ENCODE measurements around the gene SPRED2. TPM values are rescaled to one million over a fixed set of nuclear protein-coding genes. Genes with fewer than 3 reads are reported as not detected.

SPRED2 gene
- total RNA-seq (2014; rRNA removed; shearing (Covaris generic)): 4.9 and 6.1 TPM in 2 replicates

GRCh38 chr2:65432227-65433190, at the start of gene SPRED2:
Gene SPRED2, minus strand, starts transcription at chr2:65432599. Its CDS starts 612 bp downstream, at chr2:65431987.
- no peaks in the 10 kb centered on the region for H3K9me3 ChIP-seq (replicated peaks)
- peak within 1 kb of the TSS; percentile 76 for H3K27ac ChIP-seq
- peaks cover 11% of the 10 kb centered on the region for H3K36me3 ChIP-seq
- H3K4me3 ChIP-seq: peak within 1 kb of the TSS; percentile 79
- H3K4me1 ChIP-seq (replicated peaks): peaks cover 21% of the 10 kb centered on the region
- no peaks in the 10 kb centered on the region for H3K27me3 ChIP-seq (replicated peaks)
- peak; percentile 93 to 97 for DNase-seq (ENCODE audit: low read depth in 1 of 2, low spot score in 2 of 2)

- Histone ChIP-seq H3K27me3 (replicated peaks) (no peaks in the 10 kb centered on the region), H3K36me3 (no peaks in the 10 kb centered on the region), H3K4me1 (replicated peaks) (no peaks in the 10 kb centered on the region), H3K9me3 (replicated peaks) (no peaks in the 10 kb centered on the region), H3K4me3 (no peak overlapping the region), H3K27ac (no peak overlapping the region)
- DNase-seq (ENCODE audit: low read depth in 1 of 2, low spot score in 2 of 2): no peak
These were observed 49.6 kb upstream of the SPRED2 start for GRCh38 chr2:65481961-65482360.

- DNase-seq (ENCODE audit: low read depth in 1 of 2, low spot score in 2 of 2): no peak
- no peak overlapping the region for H3K4me3 ChIP-seq
- no peaks in the 10 kb centered on the region for H3K27me3 ChIP-seq (replicated peaks)
- H3K36me3 ChIP-seq: no peaks in the 10 kb centered on the region
- no peaks in the 10 kb centered on the region for H3K9me3 ChIP-seq (replicated peaks)
- H3K4me1 ChIP-seq (replicated peaks): no peaks in the 10 kb centered on the region
- H3K27ac ChIP-seq: no peak overlapping the region
These were observed 47.1 kb upstream of the SPRED2 start for GRCh38 chr2:65479524-65479923.

- H3K27me3 ChIP-seq (replicated peaks): no peaks in the 10 kb centered on the region
- H3K36me3 ChIP-seq: no peaks in the 10 kb centered on the region
- H3K27ac ChIP-seq: no peak overlapping the region
- DNase-seq (ENCODE audit: low read depth in 1 of 2, low spot score in 2 of 2): no peak
- H3K4me1 ChIP-seq (replicated peaks): no peaks in the 10 kb centered on the region
- H3K4me3 ChIP-seq: no peak overlapping the region
- no peaks in the 10 kb centered on the region for H3K9me3 ChIP-seq (replicated peaks)
These were observed 46.2 kb upstream of the SPRED2 start for GRCh38 chr2:65478498-65479135.

- Histone ChIP-seq H3K27ac (no peak overlapping the region), H3K36me3 (no peaks in the 10 kb centered on the region), H3K4me3 (no peak overlapping the region), H3K9me3 (replicated peaks) (no peaks in the 10 kb centered on the region), H3K4me1 (replicated peaks) (no peaks in the 10 kb centered on the region), H3K27me3 (replicated peaks) (no peaks in the 10 kb centered on the region)
- DNase-seq (ENCODE audit: low read depth in 1 of 2, low spot score in 2 of 2): no peak
These were observed 45.2 kb upstream of the SPRED2 start for GRCh38 chr2:65477590-65477989.

GRCh38 chr2:65476778-65477177, 44.4 kb upstream of the SPRED2 start:
- DNase-seq (ENCODE audit: low read depth in 1 of 2, low spot score in 2 of 2): no peak
- no peak overlapping the region for H3K27ac ChIP-seq
- H3K36me3 ChIP-seq: no peaks in the 10 kb centered on the region
- H3K4me1 ChIP-seq (replicated peaks): no peaks in the 10 kb centered on the region
- H3K27me3 ChIP-seq (replicated peaks): no peaks in the 10 kb centered on the region
- no peak overlapping the region for H3K4me3 ChIP-seq
- H3K9me3 ChIP-seq (replicated peaks): no peaks in the 10 kb centered on the region

GRCh38 chr2:65475000-65475399, 42.6 kb upstream of the SPRED2 start:
- no peaks in the 10 kb centered on the region for H3K36me3 ChIP-seq
- no peak for DNase-seq (ENCODE audit: low read depth in 1 of 2, low spot score in 2 of 2)
- H3K9me3 ChIP-seq (replicated peaks): no peaks in the 10 kb centered on the region

GRCh38 chr2:65473045-65473444, 40.6 kb upstream of the SPRED2 start:
- DNase-seq (ENCODE audit: low read depth in 1 of 2, low spot score in 2 of 2): no peak
- Histone ChIP-seq H3K27ac (no peak overlapping the region), H3K36me3 (no peaks in the 10 kb centered on the region), H3K27me3 (replicated peaks) (no peaks in the 10 kb centered on the region), H3K4me1 (replicated peaks) (no peaks in the 10 kb centered on the region), H3K4me3 (no peak overlapping the region), H3K9me3 (replicated peaks) (no peaks in the 10 kb centered on the region)

More at GRCh38 chr2:65475000-65475399, 42.6 kb upstream of the SPRED2 start:
- Histone ChIP-seq H3K4me3 (no peak overlapping the region), H3K4me1 (replicated peaks) (no peaks in the 10 kb centered on the region), H3K27ac (no peak overlapping the region), H3K27me3 (replicated peaks) (no peaks in the 10 kb centered on the region)

- H3K36me3 ChIP-seq: no peaks in the 10 kb centered on the region
- H3K4me3 ChIP-seq: no peak overlapping the region
- H3K4me1 ChIP-seq (replicated peaks): no peaks in the 10 kb centered on the region
- DNase-seq (ENCODE audit: low read depth in 1 of 2, low spot score in 2 of 2): no peak
- H3K27me3 ChIP-seq (replicated peaks): no peaks in the 10 kb centered on the region
- no peaks in the 10 kb centered on the region for H3K9me3 ChIP-seq (replicated peaks)
- H3K27ac ChIP-seq: no peak overlapping the region
These were observed 39.0 kb upstream of the SPRED2 start for GRCh38 chr2:65471409-65471808.

- no peak overlapping the region for H3K27ac ChIP-seq
- H3K9me3 ChIP-seq (replicated peaks): no peaks in the 10 kb centered on the region
- H3K4me3 ChIP-seq: no peak overlapping the region
- H3K27me3 ChIP-seq (replicated peaks): no peaks in the 10 kb centered on the region
- no peaks in the 10 kb centered on the region for H3K4me1 ChIP-seq (replicated peaks)
- H3K36me3 ChIP-seq: no peaks in the 10 kb centered on the region
- no peak for DNase-seq (ENCODE audit: low read depth in 1 of 2, low spot score in 2 of 2)
These were observed 34.2 kb upstream of the SPRED2 start for GRCh38 chr2:65466551-65466950.

GRCh38 chr2:65465857-65466256, 33.5 kb upstream of the SPRED2 start:
- H3K36me3 ChIP-seq: no peaks in the 10 kb centered on the region
- no peaks in the 10 kb centered on the region for H3K27me3 ChIP-seq (replicated peaks)
- no peaks in the 10 kb centered on the region for H3K4me1 ChIP-seq (replicated peaks)
- H3K27ac ChIP-seq: no peak overlapping the region
- H3K9me3 ChIP-seq (replicated peaks): no peaks in the 10 kb centered on the region
- H3K4me3 ChIP-seq: no peak overlapping the region
- no peak for DNase-seq (ENCODE audit: low read depth in 1 of 2, low spot score in 2 of 2)

GRCh38 chr2:65465124-65465523, 32.7 kb upstream of the SPRED2 start:
- Histone ChIP-seq H3K9me3 (replicated peaks) (no peaks in the 10 kb centered on the region), H3K27me3 (replicated peaks) (no peaks in the 10 kb centered on the region), H3K4me1 (replicated peaks) (no peaks in the 10 kb centered on the region), H3K27ac (no peak overlapping the region), H3K36me3 (no peaks in the 10 kb centered on the region), H3K4me3 (no peak overlapping the region)
- no peak for DNase-seq (ENCODE audit: low read depth in 1 of 2, low spot score in 2 of 2)

GRCh38 chr2:65464604-65465003, 32.2 kb upstream of the SPRED2 start:
- no peak for DNase-seq (ENCODE audit: low read depth in 1 of 2, low spot score in 2 of 2)
- Histone ChIP-seq H3K27ac (no peak overlapping the region), H3K4me1 (replicated peaks) (no peaks in the 10 kb centered on the region), H3K4me3 (no peak overlapping the region), H3K9me3 (replicated peaks) (no peaks in the 10 kb centered on the region), H3K36me3 (no peaks in the 10 kb centered on the region), H3K27me3 (replicated peaks) (no peaks in the 10 kb centered on the region)

- no peak for DNase-seq (ENCODE audit: low read depth in 1 of 2, low spot score in 2 of 2)
- Histone ChIP-seq H3K27ac (no peak overlapping the region), H3K36me3 (no peaks in the 10 kb centered on the region), H3K4me1 (replicated peaks) (no peaks in the 10 kb centered on the region), H3K9me3 (replicated peaks) (no peaks in the 10 kb centered on the region), H3K4me3 (no peak overlapping the region), H3K27me3 (replicated peaks) (no peaks in the 10 kb centered on the region)
These were observed 26.6 kb upstream of the SPRED2 start for GRCh38 chr2:65458999-65459398.
